HEK293 (cell line): Measurements from ENCODE around the gene LRRC59.

Experiments used
- CTCF ChIA-PET: fragments of 350-600 bp; formaldehyde crosslinking; extraction: SDS; loops from one replicate; lab custom pipeline; 2021; ENCODE audit warnings: antibody characterized with exemption; lab: Yijun Ruan, JAX
- POLR2A ChIA-PET: fragments of 300-600 bp; formaldehyde crosslinking; extraction: SDS; loops from one replicate; lab custom pipeline; 2020; ENCODE audit warnings: antibody characterized with exemption, inconsistent platforms; lab: Yijun Ruan, JAX
- H3K27ac ChIP-seq: fragments of 200-500 bp; sonication (Bioruptor generic); 2 replicates; pipeline ENCODE4 v1.5.1; 2014; ENCODE audit warnings: low read depth, low read length, control low read depth, inconsistent platforms; ENCODE audit errors: extremely low read depth
- H3K36me3 ChIP-seq, 2 experiments: fragments of 200-500 bp in 1 of 2; sonication (Bioruptor generic) in 1 of 2; 1 replicate in 1 of 2; 2 replicates in 1 of 2; pipeline ENCODE4 v1.5.1; 2014 to 2017; ENCODE audit warnings: inconsistent platforms in 2 of 2, low read length in 2 of 2; ENCODE audit not compliant: control insufficient read depth in 2 of 2, insufficient read depth in 1 of 2
- H3K4me1 ChIP-seq: fragments of 200-500 bp; sonication (Bioruptor generic); 2 replicates; pipeline ENCODE4 v1.5.1; 2014; ENCODE audit warnings: mild to moderate bottlenecking, low read length, inconsistent platforms; ENCODE audit not compliant: control insufficient read depth, insufficient read depth
- H3K4me3 ChIP-seq: 2 replicates; pipeline ENCODE4 v1.5.1; 2011; ENCODE audit warnings: low read depth, mild to moderate bottlenecking, control low read depth, low read length, moderate library complexity
- H3K9me3 ChIP-seq: fragments of 200-500 bp; sonication (Bioruptor generic); 2 replicates; pipeline ENCODE4 v1.5.1; 2014; ENCODE audit warnings: low read depth, low read length, inconsistent platforms; ENCODE audit not compliant: control insufficient read depth, insufficient read depth
- KLF10 ChIP-seq: fragments of 450-650 bp; IDR thresholded peaks from 2 replicates; pipeline ENCODE4 v1.5.1; 2018; ENCODE audit warnings: missing biosample characterization, mild to moderate bottlenecking, missing genetic modification characterization
- KLF7 ChIP-seq: fragments of 450-650 bp; formaldehyde crosslinking; IDR thresholded peaks from 2 replicates; pipeline ENCODE4 v1.5.1; 2016; ENCODE audit warnings: missing biosample characterization, missing genetic modification characterization, borderline replicate concordance
- KLF8 ChIP-seq: fragments of 450-650 bp; formaldehyde crosslinking; IDR thresholded peaks from 2 replicates; pipeline ENCODE4 v1.5.1; 2016; ENCODE audit warnings: missing biosample characterization, missing genetic modification characterization
- MYNN ChIP-seq: fragments of 450-650 bp; formaldehyde crosslinking; IDR thresholded peaks from 2 replicates; pipeline ENCODE4 v1.5.1; 2016; ENCODE audit warnings: missing biosample characterization, missing genetic modification characterization, borderline replicate concordance
- MZF1 ChIP-seq: fragments of 450-650 bp; formaldehyde crosslinking; IDR thresholded peaks from 2 replicates; pipeline ENCODE4 v1.5.1; 2017; ENCODE audit warnings: missing biosample characterization, missing genetic modification characterization, borderline replicate concordance
- OSR2 ChIP-seq: fragments of 450-650 bp; formaldehyde crosslinking; IDR thresholded peaks from 2 replicates; pipeline ENCODE4 v1.5.1; 2016; ENCODE audit warnings: missing biosample characterization, missing genetic modification characterization
- PRDM1 ChIP-seq: fragments of 450-650 bp; formaldehyde crosslinking; IDR thresholded peaks from 2 replicates; pipeline ENCODE4; 2016; ENCODE audit warnings: missing biosample characterization, missing genetic modification characterization
- RBAK ChIP-seq: fragments of 450-650 bp; formaldehyde crosslinking; IDR thresholded peaks from 2 replicates; pipeline ENCODE4 v1.5.1; 2016; ENCODE audit warnings: missing biosample characterization, missing genetic modification characterization
- TCF7L2 ChIP-seq: IDR thresholded peaks from 2 replicates; pipeline ENCODE4 v1.6.1; 2011; ENCODE audit warnings: low read depth, mild to moderate bottlenecking, inconsistent platforms, low read length, moderate library complexity, borderline replicate concordance
- ZBTB48 ChIP-seq: fragments of 450-650 bp; formaldehyde crosslinking; IDR thresholded peaks from 2 replicates; pipeline ENCODE4 v1.5.1; 2016; ENCODE audit warnings: missing biosample characterization, missing genetic modification characterization
- ZNF112 ChIP-seq: fragments of 450-650 bp; formaldehyde crosslinking; IDR thresholded peaks from 2 replicates; pipeline ENCODE4 v1.5.0; 2017; ENCODE audit warnings: missing biosample characterization, missing genetic modification characterization
- ZNF114 ChIP-seq: fragments of 450-650 bp; formaldehyde crosslinking; IDR thresholded peaks from 2 replicates; pipeline ENCODE4 v1.5.0; 2017; ENCODE audit warnings: missing biosample characterization, missing genetic modification characterization
- ZNF133 ChIP-seq: fragments of 450-650 bp; formaldehyde crosslinking; IDR thresholded peaks from 2 replicates; pipeline ENCODE4 v1.5.1; 2016; ENCODE audit warnings: missing biosample characterization, missing genetic modification characterization
- ZNF155 ChIP-seq: fragments of 450-650 bp; formaldehyde crosslinking; IDR thresholded peaks from 2 replicates; pipeline ENCODE4 v1.5.1; 2016; ENCODE audit warnings: missing biosample characterization, missing genetic modification characterization
- ZNF184 ChIP-seq: fragments of 450-650 bp; IDR thresholded peaks from 2 replicates; pipeline ENCODE4 v1.5.1; 2018; ENCODE audit warnings: missing biosample characterization, mild to moderate bottlenecking, missing genetic modification characterization
- ZNF202 ChIP-seq: fragments of 450-650 bp; formaldehyde crosslinking; IDR thresholded peaks from 2 replicates; pipeline ENCODE4 v1.5.1; 2016; ENCODE audit warnings: missing biosample characterization, missing genetic modification characterization, borderline replicate concordance
- ZNF433 ChIP-seq: fragments of 450-650 bp; formaldehyde crosslinking; IDR thresholded peaks from 2 replicates; pipeline ENCODE4 v1.5.1; 2016; ENCODE audit warnings: missing biosample characterization, missing genetic modification characterization, low read depth
- ZNF529 ChIP-seq: fragments of 450-650 bp; formaldehyde crosslinking; IDR thresholded peaks from 2 replicates; pipeline ENCODE4 v1.5.1; 2017; ENCODE audit warnings: missing genetic modification characterization, missing biosample characterization; ENCODE audit not compliant: insufficient replicate concordance
- ZNF560 ChIP-seq: fragments of 450-650 bp; formaldehyde crosslinking; IDR thresholded peaks from 2 replicates; pipeline ENCODE4 v1.5.1; 2017; ENCODE audit warnings: missing biosample characterization, missing genetic modification characterization, borderline replicate concordance
- ZNF561 ChIP-seq: fragments of 450-650 bp; IDR thresholded peaks from 2 replicates; pipeline ENCODE4 v1.5.1; 2018; ENCODE audit warnings: missing biosample characterization, missing genetic modification characterization, borderline replicate concordance
- ZNF596 ChIP-seq: fragments of 450-650 bp; IDR thresholded peaks from 2 replicates; pipeline ENCODE4 v1.5.0; 2018; ENCODE audit warnings: missing biosample characterization, mild to moderate bottlenecking, missing genetic modification characterization, moderate library complexity
- ZNF654 ChIP-seq: fragments of 450-650 bp; formaldehyde crosslinking; IDR thresholded peaks from 2 replicates; pipeline ENCODE4 v1.5.1; 2016; ENCODE audit warnings: low read depth, missing biosample characterization, missing genetic modification characterization
- ZNF664 ChIP-seq: fragments of 450-650 bp; formaldehyde crosslinking; IDR thresholded peaks from 2 replicates; pipeline ENCODE4 v1.5.1; 2016; ENCODE audit warnings: missing biosample characterization, missing genetic modification characterization
- TF ChIP-seq, protein P1 (sequence below): fragments of 450-650 bp; formaldehyde crosslinking; IDR thresholded peaks from 2 replicates; pipeline ENCODE4 v1.5.1; 2016; ENCODE audit warnings: missing biosample characterization, missing genetic modification characterization
- TF ChIP-seq, protein P2 (sequence below): fragments of 450-650 bp; formaldehyde crosslinking; IDR thresholded peaks from 2 replicates; pipeline ENCODE4 v1.5.1; 2017; ENCODE audit warnings: missing biosample characterization, missing genetic modification characterization

The LRRC59 gene

DNA sequence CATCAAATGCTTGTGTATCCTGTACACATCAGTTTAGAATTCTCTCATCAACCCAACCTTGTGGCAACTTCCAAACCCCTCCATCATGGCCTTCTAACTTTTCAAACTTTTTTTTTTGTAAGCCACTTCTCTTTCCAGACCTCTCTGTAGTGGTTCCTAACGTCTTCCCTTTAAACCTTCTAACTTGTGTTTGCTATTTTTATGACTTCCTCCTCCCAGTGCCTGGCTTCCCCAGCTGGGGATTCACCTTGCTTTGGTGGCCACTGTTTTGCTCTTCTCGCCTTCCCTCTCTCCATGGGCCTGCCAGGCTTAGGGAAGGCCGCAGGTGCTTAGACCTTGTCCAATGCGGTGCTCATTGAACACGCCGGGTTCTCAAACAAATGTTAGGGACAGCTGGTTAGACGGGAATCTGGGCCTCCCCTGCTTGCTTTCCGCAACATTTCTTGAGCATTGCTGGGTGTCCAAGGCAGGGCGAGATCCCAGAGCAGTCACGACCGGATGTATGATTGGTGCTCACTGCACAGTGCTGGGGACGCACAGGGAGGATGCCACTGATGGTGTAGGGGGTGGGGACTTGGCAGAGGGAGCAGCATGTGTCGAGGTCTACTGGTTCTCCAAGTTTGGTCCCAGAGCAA is 52.5 kb downstream of the LRRC59 start:
- ChIA-PET POLR2A (interaction anchor here (0.5 to 1.7 kb wide), 3 partner anchors 11 to 145 kb away, joined by 3 to 9 read pairs (median 6); no protein-coding TSS in a partner anchor), CTCF (interaction anchor here (1.0 kb wide), 2 partner anchors 145 to 148 kb away, joined by 3 to 4 read pairs; no protein-coding TSS in a partner anchor)
- no peaks in the 10 kb centered on the region for H3K9me3 ChIP-seq
- H3K4me3 ChIP-seq: no peak overlapping the region
- TF ChIP-seq TCF7L2 (no peak), MYNN (tag by site-specific recombination) (no peak), ZNF561 (tag by site-specific recombination) (no peak), ZNF529 (tag by site-specific recombination) (no peak), PRDM1 (no peak), ZNF664 (no peak), MZF1 (tag by site-specific recombination) (no peak), ZNF654 (tag by site-specific recombination) (no peak), ZNF155 (no peak), ZNF560 (tag by site-specific recombination) (no peak), ZBTB48 (tag by site-specific recombination) (no peak), KLF7 (tag by site-specific recombination) (no peak), ZNF184 (tag by site-specific recombination) (no peak), KLF8 (tag by site-specific recombination) (no peak), ZNF433 (tag by site-specific recombination) (no peak), KLF10 (tag by site-specific recombination) (no peak), ZNF112 (tag by site-specific recombination) (no peak), RBAK (tag by site-specific recombination) (no peak), OSR2 (tag by site-specific recombination) (no peak)
- TF ChIP-seq, protein P1, sequence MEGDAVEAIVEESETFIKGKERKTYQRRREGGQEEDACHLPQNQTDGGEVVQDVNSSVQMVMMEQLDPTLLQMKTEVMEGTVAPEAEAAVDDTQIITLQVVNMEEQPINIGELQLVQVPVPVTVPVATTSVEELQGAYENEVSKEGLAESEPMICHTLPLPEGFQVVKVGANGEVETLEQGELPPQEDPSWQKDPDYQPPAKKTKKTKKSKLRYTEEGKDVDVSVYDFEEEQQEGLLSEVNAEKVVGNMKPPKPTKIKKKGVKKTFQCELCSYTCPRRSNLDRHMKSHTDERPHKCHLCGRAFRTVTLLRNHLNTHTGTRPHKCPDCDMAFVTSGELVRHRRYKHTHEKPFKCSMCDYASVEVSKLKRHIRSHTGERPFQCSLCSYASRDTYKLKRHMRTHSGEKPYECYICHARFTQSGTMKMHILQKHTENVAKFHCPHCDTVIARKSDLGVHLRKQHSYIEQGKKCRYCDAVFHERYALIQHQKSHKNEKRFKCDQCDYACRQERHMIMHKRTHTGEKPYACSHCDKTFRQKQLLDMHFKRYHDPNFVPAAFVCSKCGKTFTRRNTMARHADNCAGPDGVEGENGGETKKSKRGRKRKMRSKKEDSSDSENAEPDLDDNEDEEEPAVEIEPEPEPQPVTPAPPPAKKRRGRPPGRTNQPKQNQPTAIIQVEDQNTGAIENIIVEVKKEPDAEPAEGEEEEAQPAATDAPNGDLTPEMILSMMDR (tag by site-specific recombination): no peak
- no peak overlapping the region for H3K27ac ChIP-seq
- peaks cover 0 to 6% of the 10 kb centered on the region in 2 experiments; a peak in 1 of 3 replicates for H3K36me3 ChIP-seq
- peaks cover 11% of the 10 kb centered on the region for H3K4me1 ChIP-seq

DNA sequence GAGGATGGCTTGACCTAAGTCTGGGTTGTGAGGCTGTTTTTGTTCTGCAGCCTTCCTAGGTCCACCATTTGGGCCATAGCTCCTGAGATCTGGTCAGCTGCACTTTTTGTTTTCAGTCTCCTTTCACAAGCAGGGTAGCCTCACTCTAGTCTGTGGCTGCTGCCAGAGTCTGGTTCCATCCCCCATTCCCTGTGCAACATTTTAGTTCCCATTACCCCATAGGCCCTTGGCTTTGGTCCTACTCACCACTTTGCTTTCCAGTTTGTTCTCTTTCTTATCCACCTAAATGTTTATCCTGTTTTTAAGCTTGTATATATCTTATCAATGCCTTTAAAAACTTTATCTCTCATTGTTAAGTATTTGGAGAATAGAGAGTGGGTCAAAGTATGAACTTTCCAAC is 57.9 kb downstream of the LRRC59 start:
- Histone ChIP-seq H3K4me3 (no peak overlapping the region), H3K4me1 (no peaks in the 10 kb centered on the region), H3K36me3 (no peaks in the 10 kb centered on the region), H3K9me3 (no peaks in the 10 kb centered on the region), H3K27ac (no peak overlapping the region)
- CTCF ChIA-PET: interaction anchor here (0.6 to 2.5 kb wide), 4 partner anchors 23 to 104 kb away, joined by 3 to 10 read pairs (median 6); partner anchors contain the start of gene LRRC59
- POLR2A ChIA-PET: no interaction called here
- TF ChIP-seq ZNF202 (tag by site-specific recombination) (no peak), ZNF133 (tag by site-specific recombination) (no peak), ZNF596 (tag by site-specific recombination) (no peak), ZNF114 (no peak)
- TF ChIP-seq, protein P2, sequence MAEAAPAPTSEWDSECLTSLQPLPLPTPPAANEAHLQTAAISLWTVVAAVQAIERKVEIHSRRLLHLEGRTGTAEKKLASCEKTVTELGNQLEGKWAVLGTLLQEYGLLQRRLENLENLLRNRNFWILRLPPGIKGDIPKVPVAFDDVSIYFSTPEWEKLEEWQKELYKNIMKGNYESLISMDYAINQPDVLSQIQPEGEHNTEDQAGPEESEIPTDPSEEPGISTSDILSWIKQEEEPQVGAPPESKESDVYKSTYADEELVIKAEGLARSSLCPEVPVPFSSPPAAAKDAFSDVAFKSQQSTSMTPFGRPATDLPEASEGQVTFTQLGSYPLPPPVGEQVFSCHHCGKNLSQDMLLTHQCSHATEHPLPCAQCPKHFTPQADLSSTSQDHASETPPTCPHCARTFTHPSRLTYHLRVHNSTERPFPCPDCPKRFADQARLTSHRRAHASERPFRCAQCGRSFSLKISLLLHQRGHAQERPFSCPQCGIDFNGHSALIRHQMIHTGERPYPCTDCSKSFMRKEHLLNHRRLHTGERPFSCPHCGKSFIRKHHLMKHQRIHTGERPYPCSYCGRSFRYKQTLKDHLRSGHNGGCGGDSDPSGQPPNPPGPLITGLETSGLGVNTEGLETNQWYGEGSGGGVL: no peak
